A549 (cell line): ENCODE results near the gene RPRM. TPM values are rescaled to one million over a fixed set of nuclear protein-coding genes. Genes with fewer than 3 reads are reported as not detected.

Source experiments
- ATAC-seq, 2 experiments: fragments of 200-7000 bp in 1 of 2; fragments of >200 bp in 1 of 2; cut with Nextera tagmentation in 1 of 2; cut with Tn5 transposase in 1 of 2; 3 replicates each; pipeline versions ENCODE4 v1.8.0 to v1.9.1; 2018 to 2020; ENCODE audit warnings: mild to moderate bottlenecking in 1 of 2, moderate library complexity in 1 of 2
- CTCF ChIA-PET: fragments of 300-600 bp; sonication (Branson Sonifier 250); formaldehyde crosslinking; extraction: SDS; loops from one replicate; lab custom pipeline; 2021; ENCODE audit warnings: antibody characterized with exemption, inconsistent platforms; lab: Yijun Ruan, JAX
- POLR2A ChIA-PET: fragments of 350-600 bp; formaldehyde crosslinking; extraction: SDS; loops from one replicate; lab custom pipeline; 2021; ENCODE audit warnings: antibody characterized with exemption, inconsistent platforms; lab: Yijun Ruan, JAX
- DNase-seq, 2 experiments: peaks; one replicate each; pipeline versions ENCODE4 v3.0.0 to v3.0.0-alpha.2; 2011 to 2016; ENCODE audit warnings: low read depth in 1 of 2, low spot score in 1 of 2
- FAIRE-seq: peaks from 2 replicates; lab custom pipeline; 2011; peaks lifted over from hg19 to GRCh38; lab: Jason Lieb, UNC
- H3K27ac ChIP-seq, 2 experiments: fragments of >200 bp; sonication (Bioruptor Twin); formaldehyde crosslinking; 3 replicates each; pipeline ENCODE4 v1.5.1; 2016 to 2017
- H3K4me1 ChIP-seq: fragments of >200 bp; sonication (Bioruptor Twin); formaldehyde crosslinking; 3 replicates; pipeline ENCODE4 v1.6.1; 2016
- H3K4me2 ChIP-seq: fragments of >200 bp; sonication (Bioruptor Twin); formaldehyde crosslinking; 3 replicates; pipeline ENCODE4 v1.6.1; 2016
- H3K4me3 ChIP-seq: fragments of >200 bp; sonication (Bioruptor Twin); formaldehyde crosslinking; 3 replicates; pipeline ENCODE4 v1.5.1; 2016
- H3K9me3 ChIP-seq: fragments of >200 bp; sonication (Bioruptor Twin); formaldehyde crosslinking; 3 replicates; pipeline ENCODE4 v1.6.1; 2016
- CBX2 ChIP-seq: fragments of 200-600 bp; sonication (generic); IDR thresholded peaks from 2 replicates; pipeline ENCODE4 v1.6.1; 2016; ENCODE audit warnings: low read depth, mild to moderate bottlenecking, borderline replicate concordance
- CHD2 ChIP-seq: fragments of 150-350 bp; IDR thresholded peaks from 2 replicates; pipeline ENCODE4 v1.6.1; 2014; ENCODE audit warnings: low read length; ENCODE audit not compliant: partially characterized antibody
- EHMT2 ChIP-seq: fragments of 200-600 bp; sonication (generic); IDR thresholded peaks from 2 replicates; pipeline ENCODE4 v1.6.1; 2016; ENCODE audit warnings: antibody characterized with exemption, low read depth, mild to moderate bottlenecking, moderate library complexity
- ESRRA ChIP-seq: fragments of 150-350 bp; IDR thresholded peaks from 2 replicates; pipeline ENCODE4 v1.6.1; 2014; ENCODE audit warnings: mild to moderate bottlenecking, low read length, borderline replicate concordance
- FOXS1 ChIP-seq: fragments of 250-450 bp; sonication (Bioruptor Pico); IDR thresholded peaks from 2 replicates; pipeline ENCODE4 v1.5.0; 2020; ENCODE audit warnings: mild to moderate bottlenecking, moderate library complexity
- HDAC2 ChIP-seq: fragments of 200-600 bp; sonication (generic); IDR thresholded peaks from 2 replicates; pipeline ENCODE4 v1.6.1; 2016
- HOXB5 ChIP-seq: fragments of 250-450 bp; sonication (Bioruptor Pico); IDR thresholded peaks from 2 replicates; pipeline ENCODE4 v1.5.0; 2020; ENCODE audit warnings: mild to moderate bottlenecking, moderate library complexity
- KDM1A ChIP-seq: fragments of 200-600 bp; sonication (generic); IDR thresholded peaks from 2 replicates; pipeline ENCODE4 v1.6.1; 2016; ENCODE audit warnings: low read depth, mild to moderate bottlenecking
- NFE2L2 ChIP-seq: fragments of 150-350 bp; conservative IDR thresholded peaks from 2 replicates; pipeline ENCODE4 v1.6.1; 2014; ENCODE audit warnings: low read length
- RAD21 ChIP-seq, 2 experiments: fragments of >200 bp in 1 of 2; sonication (Bioruptor Twin) in 1 of 2; formaldehyde crosslinking in 1 of 2; IDR thresholded peaks in 1 of 2; conservative IDR thresholded peaks in 1 of 2; 2 replicates in 1 of 2; 3 replicates in 1 of 2; pipeline ENCODE4 v1.6.1; 2012 to 2018; ENCODE audit warnings: inconsistent platforms in 1 of 2
- SMC3 ChIP-seq: fragments of >200 bp; sonication (Bioruptor Twin); formaldehyde crosslinking; IDR thresholded peaks from 3 replicates; pipeline ENCODE4 v1.6.1; 2018; ENCODE audit warnings: inconsistent platforms
- TP53 ChIP-seq: fragments of 250-450 bp; sonication (Bioruptor Pico); IDR thresholded peaks from 2 replicates; pipeline ENCODE4 v1.5.0; 2021; ENCODE audit warnings: mild to moderate bottlenecking, moderate library complexity
- ZC3H11A ChIP-seq: fragments of 450-650 bp; IDR thresholded peaks from 2 replicates; pipeline ENCODE4 v1.6.1; 2014; ENCODE audit warnings: antibody characterized with exemption, mild to moderate bottlenecking
- WGBS: methylation state at CpG from one replicate; pipeline ENCODE4 v1.1.6; 2017; ENCODE audit errors: missing lambda C conversion rate; 5-methylcytosine and 5-hydroxymethylcytosine counted together
- polyA plus RNA-seq, 4 experiments: library from polyadenylated mRNA; depleted of rRNA in 3 of 4; stranded (reverse); fragments of >200 nt; fragmentation: RNase III in 1 of 4; extraction: RNeasy Plus Mini Kit Qiagen cat#74134 plus additional on column Dnase treatment in 1 of 4; gene quantifications; 2 replicates in 3 of 4; 3 replicates in 1 of 4; pipeline ENCODE4 v1.2.3, GENCODE V29; 2011 to 2017
- TF ChIP-seq, protein P1 (sequence below): fragments of >200 bp; sonication (Bioruptor Twin); formaldehyde crosslinking; IDR thresholded peaks from 3 replicates; pipeline ENCODE4 v1.5.1; 2016
- TF ChIP-seq, protein P2 (sequence below): fragments of 150-350 bp; IDR thresholded peaks from 2 replicates; pipeline ENCODE4 v1.6.1; 2014; ENCODE audit warnings: low read depth, mild to moderate bottlenecking, low read length
- TF ChIP-seq, protein P3 (sequence below): fragments of 250-450 bp; sonication (Bioruptor Pico); IDR thresholded peaks from 2 replicates; pipeline ENCODE4 v1.5.0; 2021; ENCODE audit warnings: mild to moderate bottlenecking, moderate library complexity, borderline replicate concordance
- TF ChIP-seq, protein P4 (sequence below): IDR thresholded peaks from 2 replicates; pipeline ENCODE4 v1.6.1; 2012; ENCODE audit warnings: low read depth, borderline replicate concordance
- TF ChIP-seq, protein P5 (sequence below): fragments of 450-650 bp; IDR thresholded peaks from 2 replicates; pipeline ENCODE4 v1.6.1; 2014; ENCODE audit warnings: antibody characterized with exemption

Gene RPRM
- polyA plus RNA-seq, 2 of the 4 experiments (the other 2 are of a cell fraction), result not detected

DNA sequence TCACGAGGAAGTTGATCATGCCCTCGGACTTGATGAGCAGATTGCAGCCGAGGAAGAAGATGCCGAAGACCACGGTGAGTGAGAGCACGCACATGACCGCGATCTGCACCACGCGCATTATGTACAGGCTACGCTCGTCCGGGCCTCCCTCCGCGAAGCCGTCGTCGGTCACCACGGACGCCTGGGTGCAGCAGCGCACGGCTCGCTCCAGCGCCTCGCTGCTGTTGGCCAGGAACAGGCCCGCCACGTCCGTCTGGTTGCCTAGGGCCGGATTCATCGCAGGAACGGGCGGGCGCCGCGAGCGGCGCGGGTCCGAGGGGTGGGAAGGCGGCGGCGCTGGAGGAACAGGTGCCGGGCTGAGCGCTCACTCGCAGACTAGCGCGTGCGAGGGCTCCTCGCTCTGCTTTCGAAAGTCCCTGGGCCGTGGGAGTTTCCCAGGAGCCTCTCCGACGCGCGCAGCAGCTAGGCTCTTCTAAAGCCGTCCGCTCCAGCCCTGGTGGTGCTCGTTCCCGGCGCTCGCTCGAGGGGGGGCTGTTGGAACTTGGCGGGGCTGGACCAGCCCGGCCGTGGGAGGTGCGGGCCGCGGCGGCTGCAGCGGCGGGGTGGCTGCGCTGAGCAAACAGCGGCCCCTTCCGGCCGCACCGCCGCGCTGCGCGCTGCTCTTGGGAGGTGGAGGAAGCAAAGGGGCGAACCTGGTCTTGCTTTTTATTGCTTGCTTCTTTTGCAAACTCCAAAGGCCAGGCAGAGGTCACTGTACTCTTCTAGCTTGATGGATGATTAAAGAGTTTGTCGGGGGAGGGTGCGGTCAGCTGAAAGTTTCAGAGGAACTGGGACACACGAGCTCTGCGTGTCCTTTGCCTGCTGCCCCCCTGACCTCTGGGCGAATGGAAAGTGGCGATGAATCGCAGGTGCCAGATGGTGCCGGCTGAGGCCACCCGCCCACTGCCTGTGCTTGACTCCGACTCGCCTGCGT lies at the start of gene RPRM (continued):
- TF ChIP-seq HOXB5 (CRISPR knock-in tag) (no peak), ZC3H11A (no peak), ESRRA (no peak), RAD21 (conservative IDR thresholded peaks at IDR 0.05 in 1 of 2, IDR thresholded peaks at IDR 0.05 in 1 of 2) (peak; percentile 63 to 88; a peak in 4 of 5 replicates), EHMT2 (no peak), TP53 (CRISPR knock-in tag) (no peak)

DNA sequence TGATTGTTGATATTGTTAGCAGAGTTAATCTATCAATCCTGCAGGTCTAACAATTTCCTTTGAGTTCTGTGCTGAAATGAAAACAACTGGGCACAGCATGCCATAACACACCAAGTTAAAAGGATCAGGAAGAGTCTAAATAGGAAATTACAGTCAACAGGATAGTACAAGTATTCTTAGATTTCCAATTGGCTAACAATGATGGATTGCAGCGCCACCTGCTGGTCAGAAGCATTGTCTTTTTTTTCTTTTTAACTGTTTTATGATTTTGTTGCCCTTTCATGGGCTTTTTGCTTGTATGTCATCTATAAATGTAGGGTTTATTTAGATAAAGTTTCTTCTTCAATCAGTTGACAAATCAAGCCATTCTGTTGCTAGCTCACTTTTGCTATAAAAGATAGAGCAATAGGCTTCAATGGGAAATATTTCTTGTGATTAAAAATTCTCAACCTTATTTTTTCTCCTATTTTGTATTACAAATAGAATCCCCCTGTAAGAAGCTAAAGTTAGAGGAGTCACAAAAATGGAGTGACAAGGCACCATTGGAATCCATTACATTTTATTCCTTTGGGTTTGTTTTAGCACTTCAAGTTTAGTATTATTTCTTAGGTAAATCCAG lies 40.8 kb upstream of the RPRM start:
- no peak for FAIRE-seq
- peak; percentile 7 to 61 for DNase-seq
- no peak overlapping the region for H3K27ac ChIP-seq
- no peaks in the 10 kb centered on the region for H3K4me1 ChIP-seq
- H3K4me2 ChIP-seq, result no peak overlapping the region
- POLR2A ChIA-PET, result no interaction called here
- TF ChIP-seq, protein P1, sequence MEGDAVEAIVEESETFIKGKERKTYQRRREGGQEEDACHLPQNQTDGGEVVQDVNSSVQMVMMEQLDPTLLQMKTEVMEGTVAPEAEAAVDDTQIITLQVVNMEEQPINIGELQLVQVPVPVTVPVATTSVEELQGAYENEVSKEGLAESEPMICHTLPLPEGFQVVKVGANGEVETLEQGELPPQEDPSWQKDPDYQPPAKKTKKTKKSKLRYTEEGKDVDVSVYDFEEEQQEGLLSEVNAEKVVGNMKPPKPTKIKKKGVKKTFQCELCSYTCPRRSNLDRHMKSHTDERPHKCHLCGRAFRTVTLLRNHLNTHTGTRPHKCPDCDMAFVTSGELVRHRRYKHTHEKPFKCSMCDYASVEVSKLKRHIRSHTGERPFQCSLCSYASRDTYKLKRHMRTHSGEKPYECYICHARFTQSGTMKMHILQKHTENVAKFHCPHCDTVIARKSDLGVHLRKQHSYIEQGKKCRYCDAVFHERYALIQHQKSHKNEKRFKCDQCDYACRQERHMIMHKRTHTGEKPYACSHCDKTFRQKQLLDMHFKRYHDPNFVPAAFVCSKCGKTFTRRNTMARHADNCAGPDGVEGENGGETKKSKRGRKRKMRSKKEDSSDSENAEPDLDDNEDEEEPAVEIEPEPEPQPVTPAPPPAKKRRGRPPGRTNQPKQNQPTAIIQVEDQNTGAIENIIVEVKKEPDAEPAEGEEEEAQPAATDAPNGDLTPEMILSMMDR, result peak; percentile 90
- TF ChIP-seq RAD21 (conservative IDR thresholded peaks at IDR 0.05 in 1 of 2, IDR thresholded peaks at IDR 0.05 in 1 of 2) (peak; percentile 70 to 72), SMC3 (peak; percentile 69), HDAC2 (no peak), FOXS1 (no peak), EHMT2 (no peak), CBX2 (no peak), CHD2 (no peak)
- TF ChIP-seq, protein P2, sequence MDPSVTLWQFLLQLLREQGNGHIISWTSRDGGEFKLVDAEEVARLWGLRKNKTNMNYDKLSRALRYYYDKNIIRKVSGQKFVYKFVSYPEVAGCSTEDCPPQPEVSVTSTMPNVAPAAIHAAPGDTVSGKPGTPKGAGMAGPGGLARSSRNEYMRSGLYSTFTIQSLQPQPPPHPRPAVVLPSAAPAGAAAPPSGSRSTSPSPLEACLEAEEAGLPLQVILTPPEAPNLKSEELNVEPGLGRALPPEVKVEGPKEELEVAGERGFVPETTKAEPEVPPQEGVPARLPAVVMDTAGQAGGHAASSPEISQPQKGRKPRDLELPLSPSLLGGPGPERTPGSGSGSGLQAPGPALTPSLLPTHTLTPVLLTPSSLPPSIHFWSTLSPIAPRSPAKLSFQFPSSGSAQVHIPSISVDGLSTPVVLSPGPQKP, result no peak
- TF ChIP-seq, protein P3, sequence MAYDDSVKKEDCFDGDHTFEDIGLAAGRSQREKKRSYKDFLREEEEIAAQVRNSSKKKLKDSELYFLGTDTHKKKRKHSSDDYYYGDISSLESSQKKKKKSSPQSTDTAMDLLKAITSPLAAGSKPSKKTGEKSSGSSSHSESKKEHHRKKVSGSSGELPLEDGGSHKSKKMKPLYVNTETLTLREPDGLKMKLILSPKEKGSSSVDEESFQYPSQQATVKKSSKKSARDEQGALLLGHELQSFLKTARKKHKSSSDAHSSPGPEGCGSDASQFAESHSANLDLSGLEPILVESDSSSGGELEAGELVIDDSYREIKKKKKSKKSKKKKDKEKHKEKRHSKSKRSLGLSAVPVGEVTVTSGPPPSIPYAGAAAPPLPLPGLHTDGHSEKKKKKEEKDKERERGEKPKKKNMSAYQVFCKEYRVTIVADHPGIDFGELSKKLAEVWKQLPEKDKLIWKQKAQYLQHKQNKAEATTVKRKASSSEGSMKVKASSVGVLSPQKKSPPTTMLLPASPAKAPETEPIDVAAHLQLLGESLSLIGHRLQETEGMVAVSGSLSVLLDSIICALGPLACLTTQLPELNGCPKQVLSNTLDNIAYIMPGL (CRISPR knock-in tag), result no peak
- CTCF ChIA-PET, result interaction anchor here (0.7 to 1.9 kb wide), 12 partner anchors 9 to 1483 kb away, joined by 3 to 8 read pairs (median 4); no protein-coding TSS in a partner anchor
- no peak overlapping the region for H3K4me3 ChIP-seq
- WGBS, result 0% methylated on average over 1 of the region's 1 CpG
- peak; percentile 39 to 56; a peak in 3 of 6 replicates for ATAC-seq
- H3K9me3 ChIP-seq, result no peaks in the 10 kb centered on the region

DNA sequence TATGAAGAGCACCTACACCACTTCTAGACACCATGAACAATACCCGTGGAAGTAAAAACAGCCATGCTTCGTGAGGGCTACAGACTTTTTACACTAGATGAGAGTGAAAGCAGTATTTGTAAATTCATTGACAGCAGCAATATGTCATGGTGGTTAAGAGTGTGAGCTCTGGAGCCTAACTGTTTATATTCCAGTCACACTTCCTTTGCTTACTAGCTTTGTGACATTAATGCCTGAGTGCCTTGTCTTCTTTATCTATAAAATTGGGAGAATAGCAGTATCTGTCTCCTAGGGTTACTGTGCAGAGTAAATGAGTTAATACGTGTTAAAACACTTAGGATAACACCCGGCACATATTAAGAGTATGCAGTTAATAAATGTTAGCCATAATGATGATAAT lies 33.8 kb upstream of the RPRM start:
- POLR2A ChIA-PET, result no interaction called here
- Histone ChIP-seq H3K4me2 (no peak overlapping the region), H3K4me1 (no peaks in the 10 kb centered on the region), H3K4me3 (no peak overlapping the region), H3K9me3 (no peaks in the 10 kb centered on the region), H3K27ac (no peak overlapping the region)
- DNase-seq (no peak), ATAC-seq (no peak), FAIRE-seq (no peak)
- TF ChIP-seq, protein P4, sequence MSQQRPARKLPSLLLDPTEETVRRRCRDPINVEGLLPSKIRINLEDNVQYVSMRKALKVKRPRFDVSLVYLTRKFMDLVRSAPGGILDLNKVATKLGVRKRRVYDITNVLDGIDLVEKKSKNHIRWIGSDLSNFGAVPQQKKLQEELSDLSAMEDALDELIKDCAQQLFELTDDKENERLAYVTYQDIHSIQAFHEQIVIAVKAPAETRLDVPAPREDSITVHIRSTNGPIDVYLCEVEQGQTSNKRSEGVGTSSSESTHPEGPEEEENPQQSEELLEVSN, result no peak
- TF ChIP-seq HDAC2 (no peak), KDM1A (no peak), NFE2L2 (no peak)
- TF ChIP-seq, protein P5, sequence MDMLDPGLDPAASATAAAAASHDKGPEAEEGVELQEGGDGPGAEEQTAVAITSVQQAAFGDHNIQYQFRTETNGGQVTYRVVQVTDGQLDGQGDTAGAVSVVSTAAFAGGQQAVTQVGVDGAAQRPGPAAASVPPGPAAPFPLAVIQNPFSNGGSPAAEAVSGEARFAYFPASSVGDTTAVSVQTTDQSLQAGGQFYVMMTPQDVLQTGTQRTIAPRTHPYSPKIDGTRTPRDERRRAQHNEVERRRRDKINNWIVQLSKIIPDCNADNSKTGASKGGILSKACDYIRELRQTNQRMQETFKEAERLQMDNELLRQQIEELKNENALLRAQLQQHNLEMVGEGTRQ, result no peak
- CTCF ChIA-PET, result no interaction called here
- WGBS, result 39% methylated on average over 4 of the region's 4 CpGs
